HT1080 (cell line): ENCODE measurements around the gene AFF3. TPM values are rescaled to one million over a fixed set of nuclear protein-coding genes. Genes with fewer than 3 reads are reported as not detected.
"Not testable (repeated sequence)": the region's sequence is repeated elsewhere in the genome, so short reads cannot be mapped to it uniquely, and the experiment has no call there.

ENCODE experiments used
- DNase-seq: peaks from one replicate; pipeline ENCODE4 v3.0.0-alpha.2; 2015; ENCODE audit warnings: low read depth
- total RNA-seq: library from RNA; depleted of rRNA; stranded (reverse); fragments of >200 nt; shearing (Covaris generic); gene quantifications from 2 replicates; pipeline ENCODE4 v1.2.3, GENCODE V29; 2014

AFF3 gene
- total RNA-seq, 1 experiment from 2014 or later: 9.3 TPM

GRCh38 chr2:99802734-99803133 is 339.7 kb downstream of the AFF3 start:
- DNase-seq: no peak

- no peak for DNase-seq
Measured at GRCh38 chr2:99801327-99801901, 341.0 kb downstream of the AFF3 start.

GRCh38 chr2:99797475-99797874 is 344.9 kb downstream of the AFF3 start:
- no peak for DNase-seq

- no peak for DNase-seq
Measured at GRCh38 chr2:99794414-99794813, 348.0 kb downstream of the AFF3 start.

GRCh38 chr2:99793022-99793421 is 349.4 kb downstream of the AFF3 start:
- no peak for DNase-seq

- no peak for DNase-seq
Measured at GRCh38 chr2:99789849-99790248, 352.5 kb downstream of the AFF3 start.

GRCh38 chr2:99787769-99788382 is 354.5 kb downstream of the AFF3 start:
- DNase-seq: no peak

- DNase-seq: no peak
Measured at GRCh38 chr2:99786636-99787390, 355.6 kb downstream of the AFF3 start.

- no peak for DNase-seq
Measured at GRCh38 chr2:99784946-99785345, 357.4 kb downstream of the AFF3 start.

GRCh38 chr2:99784282-99784681 is 358.1 kb downstream of the AFF3 start:
- no peak for DNase-seq

GRCh38 chr2:99780276-99780675 is 362.1 kb downstream of the AFF3 start:
- DNase-seq: no peak

GRCh38 chr2:99779276-99779675 is 363.1 kb downstream of the AFF3 start:
- no peak for DNase-seq

GRCh38 chr2:99777656-99778290 is 364.6 kb downstream of the AFF3 start:
- no peak for DNase-seq

- peak; percentile 25 for DNase-seq
Measured at GRCh38 chr2:99776906-99777646, 365.3 kb downstream of the AFF3 start.

- no peak for DNase-seq
Measured at GRCh38 chr2:99776206-99776905, 366.0 kb downstream of the AFF3 start.

- peak; percentile 65 for DNase-seq
Measured at GRCh38 chr2:99775585-99775984, 366.8 kb downstream of the AFF3 start.

- not testable (repeated sequence) for DNase-seq
Measured at GRCh38 chr2:99773642-99774041, 368.7 kb downstream of the AFF3 start.

GRCh38 chr2:99772591-99773331 is 369.6 kb downstream of the AFF3 start:
- DNase-seq: no peak

GRCh38 chr2:99771681-99772333 is 370.6 kb downstream of the AFF3 start:
- no peak for DNase-seq

- no peak for DNase-seq
Measured at GRCh38 chr2:99770876-99771275, 371.5 kb downstream of the AFF3 start.
